Retinal pigment epithelial cell (primary cell): ENCODE measurements around the gene MAGI2.

Experiments used
- DNase-seq: peaks from one replicate; pipeline ENCODE4 v3.0.0-alpha.2; 2010; ENCODE audit warnings: low read depth
- H3K4me3 ChIP-seq: 2 replicates; pipeline ENCODE4 v1.5.1; 2011; ENCODE audit warnings: mild to moderate bottlenecking, low read length, control low read depth, moderate library complexity
- CTCF ChIP-seq: conservative IDR thresholded peaks from 2 replicates; pipeline ENCODE4 v1.5.1; 2011; ENCODE audit warnings: low read depth, low read length, control low read depth, inconsistent platforms

MAGI2 gene

GRCh38 chr7:78441737-78442136 is 1011.7 kb downstream of the MAGI2 start:
- H3K4me3 ChIP-seq: no peak overlapping the region
- no peak for TF ChIP-seq CTCF
- no peak for DNase-seq

- no peak for DNase-seq
- TF ChIP-seq CTCF: no peak
- no peak overlapping the region for H3K4me3 ChIP-seq
These were observed 1015.0 kb downstream of the MAGI2 start for GRCh38 chr7:78438433-78438832.

- no peak for TF ChIP-seq CTCF
- no peak overlapping the region for H3K4me3 ChIP-seq
- no peak for DNase-seq
These were observed 1016.3 kb downstream of the MAGI2 start for GRCh38 chr7:78437118-78437517.

GRCh38 chr7:78435355-78435754 is 1018.1 kb downstream of the MAGI2 start:
- H3K4me3 ChIP-seq: no peak overlapping the region
- DNase-seq: no peak
- no peak for TF ChIP-seq CTCF

- no peak overlapping the region for H3K4me3 ChIP-seq
- no peak for DNase-seq
- peak; percentile 35 for TF ChIP-seq CTCF
These were observed 1019.2 kb downstream of the MAGI2 start for GRCh38 chr7:78434281-78434680.

- no peak for DNase-seq
- H3K4me3 ChIP-seq: no peak overlapping the region
- no peak for TF ChIP-seq CTCF
These were observed 1020.0 kb downstream of the MAGI2 start for GRCh38 chr7:78433421-78433820.

GRCh38 chr7:78429878-78430277 is 1023.6 kb downstream of the MAGI2 start:
- TF ChIP-seq CTCF: no peak
- H3K4me3 ChIP-seq: no peak overlapping the region
- no peak for DNase-seq
